ENCODE data around the gene VAV2.
"Not testable (repeated sequence)": the region's sequence is repeated elsewhere in the genome, so short reads cannot be mapped to it uniquely, and the experiment has no call there.

VAV2 gene

DNA sequence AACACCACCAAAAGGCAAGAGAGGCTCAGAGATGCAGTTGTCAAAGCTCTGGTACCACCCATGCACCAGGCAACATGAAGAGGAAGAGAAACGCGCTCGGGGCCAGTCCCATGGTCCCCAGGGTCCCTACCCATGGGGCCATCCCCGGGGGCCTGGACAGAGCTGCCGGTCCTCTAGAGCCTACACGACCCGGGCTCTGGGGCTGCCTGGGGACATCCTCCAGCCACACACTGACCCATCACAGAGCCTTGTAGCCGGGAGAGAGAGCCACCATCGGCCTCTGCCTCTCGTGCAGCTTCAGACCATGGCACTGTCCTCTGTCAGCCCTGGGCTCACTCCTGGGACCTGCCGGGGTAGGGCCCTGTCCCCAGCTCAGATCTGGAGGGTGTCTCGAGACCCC lies 23.7 kb downstream of the VAV2 start:
- DNase-seq: no peak

DNA sequence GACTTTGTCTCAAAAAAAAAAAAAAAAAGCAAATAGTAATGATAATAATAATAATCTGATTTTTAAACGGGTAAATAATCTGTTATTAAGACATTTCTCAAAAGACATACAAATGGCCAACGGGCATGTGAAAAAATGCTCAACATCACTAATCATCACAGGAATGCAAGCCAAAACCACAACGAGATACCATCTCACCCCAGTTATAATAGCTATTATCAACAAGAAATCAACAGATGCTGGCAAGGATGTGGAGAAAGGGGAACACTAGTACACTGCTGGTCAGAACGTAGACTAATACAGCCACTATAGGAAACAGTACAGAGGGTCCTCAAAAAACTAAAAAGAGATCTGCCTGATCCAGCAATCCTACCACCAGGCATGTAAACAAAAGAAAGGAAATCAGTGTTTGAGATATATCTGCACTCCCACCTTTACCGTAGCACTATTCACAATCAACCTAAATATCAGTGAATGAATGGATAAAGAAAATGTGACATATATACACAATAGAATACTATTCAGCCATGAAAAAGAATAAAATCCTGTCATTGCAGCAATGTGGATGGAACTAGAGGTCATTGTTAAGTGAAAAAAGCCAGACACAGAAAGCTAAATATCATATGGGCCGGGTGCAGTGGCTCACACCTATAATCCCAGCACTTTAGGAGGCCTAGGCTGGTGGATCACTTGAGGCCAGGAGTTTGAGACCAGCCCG lies 24.9 kb downstream of the VAV2 start:
- no peak for DNase-seq

DNA sequence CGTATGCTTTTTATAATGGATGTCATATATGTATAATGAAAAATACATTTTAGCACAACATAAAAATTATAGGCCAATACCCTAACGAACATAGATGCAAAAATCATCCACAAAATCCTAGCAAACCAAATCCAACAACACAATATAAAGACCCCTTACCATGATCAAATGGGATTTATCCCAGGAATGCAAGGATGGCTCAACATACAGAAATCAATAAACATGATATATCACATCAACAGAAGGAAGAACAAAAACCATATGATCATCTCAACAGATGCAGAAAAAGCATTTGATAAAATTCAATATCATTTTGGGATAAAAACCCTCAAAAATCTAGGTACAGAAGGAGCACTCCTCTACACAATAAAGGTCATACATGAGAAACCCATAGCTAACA lies 27.7 kb downstream of the VAV2 start:
- no peak for DNase-seq

DNA sequence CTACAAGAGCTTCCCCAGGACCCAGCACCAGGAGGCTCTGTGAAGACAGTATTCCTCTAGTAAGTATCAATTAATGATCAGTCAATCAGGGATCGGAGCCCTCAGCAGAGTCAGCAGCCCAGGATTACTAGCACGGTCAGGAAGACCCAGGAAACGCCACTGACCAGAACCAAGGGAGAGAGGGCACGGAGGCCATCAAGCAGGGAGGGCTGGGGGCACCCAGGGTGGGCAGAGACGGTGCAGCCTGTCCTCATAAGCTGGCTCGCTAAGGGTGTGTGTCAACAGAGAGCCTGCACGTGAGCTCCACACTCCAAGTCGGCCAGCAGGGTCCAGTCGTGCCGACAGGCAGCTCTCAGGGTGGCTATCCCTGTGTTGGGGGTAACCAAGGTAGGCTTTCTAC lies 29.0 kb downstream of the VAV2 start:
- DNase-seq: no peak

DNA sequence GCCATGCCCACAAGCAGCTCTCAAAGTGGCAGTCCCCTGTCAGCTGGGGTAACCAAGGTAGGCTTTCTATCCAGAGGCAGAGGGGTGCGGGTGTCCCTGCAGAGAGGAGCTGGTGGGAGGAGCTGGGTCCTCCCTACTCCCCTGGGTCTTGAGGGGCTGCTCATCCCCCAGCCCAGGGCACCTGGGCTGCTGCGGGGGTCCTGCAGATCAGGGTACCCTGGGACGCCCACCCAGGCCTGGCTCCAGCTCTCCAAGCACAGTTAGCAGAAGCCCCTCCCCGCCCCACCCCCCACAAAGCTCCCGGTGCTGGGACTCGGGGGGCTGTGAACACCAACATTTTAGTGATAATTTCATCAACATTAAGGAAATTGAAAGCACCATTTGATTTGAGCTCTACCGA lies 29.8 kb downstream of the VAV2 start:
- DNase-seq: no peak

DNA sequence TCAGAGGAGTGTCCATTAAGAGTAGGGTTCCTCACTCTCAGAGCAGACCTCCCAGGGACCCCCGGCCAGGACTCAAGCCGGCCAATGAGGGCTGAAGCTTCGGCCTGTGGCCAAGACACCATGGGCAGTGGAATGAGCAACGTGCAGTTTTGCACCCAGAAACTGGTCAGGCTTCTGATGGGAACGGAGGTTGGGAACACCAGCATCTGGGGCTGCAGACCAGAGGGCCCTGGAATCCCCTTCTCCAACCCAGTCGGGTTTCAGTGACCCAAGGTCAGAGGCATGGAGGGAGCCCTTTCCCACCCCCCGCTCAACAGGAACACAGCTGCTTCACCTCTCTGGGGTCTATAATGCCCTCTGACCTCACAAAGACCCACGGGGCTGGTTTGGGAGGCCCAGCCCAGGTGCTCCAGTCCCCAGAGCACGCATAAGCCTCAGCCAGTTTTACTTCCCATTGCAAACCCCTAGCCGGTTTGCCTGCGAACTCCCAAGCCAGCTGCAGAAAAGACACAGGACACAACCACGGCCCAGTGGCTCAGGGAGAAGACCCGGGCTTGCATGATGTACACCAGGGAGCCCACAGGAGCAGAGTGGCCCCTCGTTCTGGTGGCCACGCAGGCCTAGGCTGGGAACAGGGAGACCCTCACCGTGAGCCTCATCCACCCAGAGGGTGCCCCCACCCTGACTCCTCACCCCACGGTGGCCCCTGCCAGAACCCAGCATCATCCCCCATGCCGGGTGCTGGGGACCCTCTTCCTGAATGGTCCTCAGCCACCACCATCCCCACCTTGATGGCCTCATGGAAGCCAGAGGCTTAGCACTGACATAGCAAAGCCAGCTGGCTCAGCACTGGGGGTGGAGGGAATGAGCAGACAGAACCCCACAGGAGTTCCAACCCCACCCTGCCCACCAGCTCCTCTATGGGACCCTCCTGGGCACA lies 30.6 kb downstream of the VAV2 start:
- no peak for DNase-seq

DNA sequence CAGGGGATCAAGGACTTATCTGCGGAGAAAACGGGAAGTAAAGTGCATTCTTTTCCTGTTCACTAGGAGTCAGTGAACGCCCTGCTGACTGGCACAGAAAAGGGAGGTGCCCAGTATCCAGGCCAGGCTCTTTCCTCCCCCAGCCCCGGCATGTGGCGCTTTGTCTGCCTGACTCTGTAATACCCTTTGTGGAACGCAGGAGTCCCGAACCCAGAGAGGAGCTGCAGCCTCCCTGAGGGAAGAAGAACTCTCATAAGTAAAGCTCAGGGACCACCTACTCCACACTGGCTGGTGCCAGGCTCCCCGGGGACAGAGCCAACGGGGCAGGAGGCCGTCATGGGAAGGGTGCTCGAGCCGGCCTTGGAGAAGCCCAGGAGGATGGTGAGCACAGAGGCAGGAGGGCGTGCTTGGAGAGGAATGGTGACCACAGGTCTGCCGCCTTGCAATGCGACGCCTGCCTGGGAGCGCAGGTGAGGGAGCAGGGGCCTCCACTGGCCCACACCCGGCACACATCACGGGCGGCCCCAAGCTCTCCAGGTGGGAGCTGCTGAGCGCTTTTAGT lies 31.5 kb downstream of the VAV2 start:
- peak; percentile 63 for DNase-seq

DNA sequence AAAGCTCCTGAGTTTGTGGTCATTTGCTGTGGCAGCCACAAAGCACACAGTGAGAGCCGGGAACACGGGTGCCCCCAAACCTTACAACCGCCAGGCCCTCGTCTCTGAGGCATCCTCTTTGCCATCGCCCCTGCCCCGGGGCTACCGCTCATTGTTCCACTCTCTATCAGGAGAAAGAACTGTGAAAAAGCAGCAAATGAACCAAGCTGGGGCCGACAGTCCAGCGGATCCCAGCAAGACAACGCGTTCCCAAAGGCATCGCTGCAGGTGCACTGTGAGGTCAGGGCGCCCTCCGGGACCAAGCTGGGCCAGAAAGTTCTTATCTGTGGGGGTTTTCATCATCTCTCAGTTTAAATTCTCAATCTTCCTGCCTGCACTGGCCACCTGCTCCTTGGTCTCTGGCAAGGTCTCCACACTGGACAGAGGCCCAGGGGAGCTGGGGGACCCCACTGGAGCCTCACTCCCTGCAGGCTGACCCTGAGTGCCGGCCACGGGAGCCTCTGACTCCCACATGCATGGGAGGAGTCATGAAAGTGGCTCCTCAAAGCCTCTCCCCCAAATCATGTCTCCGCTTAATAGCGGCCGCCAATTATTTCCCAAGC lies 32.1 kb downstream of the VAV2 start:
- no peak for DNase-seq

DNA sequence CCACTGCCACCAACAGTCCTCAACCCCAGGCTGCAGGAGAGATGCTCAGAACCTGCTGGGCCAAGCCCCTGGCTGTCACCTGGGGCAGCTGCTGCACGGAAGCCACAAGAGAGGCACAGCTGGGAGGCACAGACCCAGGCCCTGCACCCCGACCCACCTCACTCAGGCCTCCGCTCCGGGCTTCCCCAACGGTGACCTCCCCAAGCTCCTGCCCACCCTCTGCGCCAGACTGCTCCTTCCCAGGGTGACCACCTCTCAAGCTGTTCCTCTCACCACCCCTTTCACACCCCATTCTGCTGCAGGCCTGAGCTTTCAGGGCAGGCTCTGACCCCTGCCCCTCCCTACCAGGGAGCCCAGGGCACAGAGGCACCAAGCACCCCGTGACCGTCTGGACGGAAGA lies 33.0 kb downstream of the VAV2 start:
- DNase-seq: no peak

DNA sequence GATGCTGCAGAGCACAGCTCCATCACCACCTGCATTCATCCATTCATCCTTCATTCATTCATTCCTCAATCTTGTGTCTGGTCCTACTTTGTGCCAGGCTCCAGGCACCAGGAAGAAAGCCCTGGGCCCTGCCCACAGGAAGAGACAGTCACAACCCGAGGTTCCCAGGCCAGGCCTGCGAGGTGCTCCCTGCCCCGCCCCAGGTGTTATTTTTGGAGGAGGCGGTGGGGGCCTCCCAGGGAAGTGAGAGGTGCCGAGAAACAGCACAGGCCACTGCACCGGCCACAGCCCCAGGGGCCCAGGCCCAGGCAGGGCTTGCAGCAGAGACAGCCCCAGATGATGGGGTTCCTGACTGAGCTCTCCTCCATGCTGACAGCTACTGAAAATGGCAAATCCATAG lies 33.4 kb downstream of the VAV2 start:
- no peak for DNase-seq

DNA sequence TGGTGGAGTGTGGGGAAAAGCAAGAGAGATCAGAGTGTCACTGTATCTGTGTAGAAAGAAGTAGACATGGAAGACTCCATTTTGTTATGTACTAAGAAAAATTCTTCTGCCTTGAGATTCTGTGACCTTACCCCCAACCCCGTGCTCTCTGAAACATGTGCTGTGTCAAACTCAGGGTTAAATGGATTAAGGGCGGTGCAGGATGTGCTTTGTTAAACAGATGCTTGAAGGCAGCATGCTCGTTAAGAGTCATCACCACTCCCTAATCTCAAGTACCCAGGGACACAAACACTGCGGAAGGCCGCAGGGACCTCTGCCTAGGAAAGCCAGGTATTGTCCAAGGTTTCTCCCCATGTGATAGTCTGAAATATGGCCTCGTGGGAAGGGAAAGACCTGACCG lies 34.4 kb downstream of the VAV2 start:
- DNase-seq: not testable (repeated sequence)

DNA sequence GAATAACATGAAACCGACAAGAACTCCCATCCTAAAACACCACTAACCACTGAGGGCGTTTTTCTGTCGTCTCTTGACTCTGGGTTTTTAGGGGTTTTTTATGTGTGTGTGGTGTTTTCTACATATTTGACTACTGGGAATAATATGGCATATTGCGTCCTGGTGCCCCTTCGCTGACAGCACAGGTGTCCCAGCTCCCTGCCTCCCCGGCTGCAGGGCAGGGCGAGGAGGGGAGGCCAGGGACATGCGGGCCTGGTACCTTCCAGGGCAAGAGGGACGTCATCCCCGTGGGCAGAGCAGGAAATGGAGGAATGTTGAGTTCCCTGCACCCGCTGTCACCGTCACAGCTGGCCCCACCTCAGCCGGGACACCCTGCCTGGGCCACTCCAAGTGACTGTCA lies 34.8 kb downstream of the VAV2 start:
- DNase-seq: no peak

DNA sequence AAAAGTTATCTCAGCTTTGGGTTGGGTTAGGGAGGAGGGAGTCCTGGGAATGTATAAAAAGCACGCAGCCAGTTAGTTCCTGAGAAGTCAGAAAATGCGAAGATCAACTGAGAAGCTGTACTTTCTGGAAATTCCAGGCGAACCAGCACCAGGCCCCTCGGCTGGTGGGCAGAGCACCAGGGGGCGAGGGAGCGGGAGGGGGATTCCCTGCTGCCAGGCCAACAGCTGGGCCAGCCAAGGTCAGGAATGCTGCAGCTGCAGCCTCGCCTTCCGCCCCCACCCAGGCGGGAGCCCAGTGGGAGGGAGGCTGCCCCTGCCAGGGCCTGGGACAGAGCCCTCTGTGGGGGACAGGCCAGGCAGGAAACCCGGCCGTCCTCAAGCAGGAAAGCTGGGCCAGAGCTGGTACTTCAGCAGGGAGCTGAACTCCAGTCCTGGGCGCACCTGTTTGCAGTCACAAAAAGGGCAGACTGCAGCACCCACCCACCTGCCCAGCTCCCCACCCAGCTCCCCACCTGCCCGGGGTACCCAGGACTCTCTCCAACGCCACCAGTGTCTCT lies 35.5 kb downstream of the VAV2 start:
- no peak for DNase-seq

DNA sequence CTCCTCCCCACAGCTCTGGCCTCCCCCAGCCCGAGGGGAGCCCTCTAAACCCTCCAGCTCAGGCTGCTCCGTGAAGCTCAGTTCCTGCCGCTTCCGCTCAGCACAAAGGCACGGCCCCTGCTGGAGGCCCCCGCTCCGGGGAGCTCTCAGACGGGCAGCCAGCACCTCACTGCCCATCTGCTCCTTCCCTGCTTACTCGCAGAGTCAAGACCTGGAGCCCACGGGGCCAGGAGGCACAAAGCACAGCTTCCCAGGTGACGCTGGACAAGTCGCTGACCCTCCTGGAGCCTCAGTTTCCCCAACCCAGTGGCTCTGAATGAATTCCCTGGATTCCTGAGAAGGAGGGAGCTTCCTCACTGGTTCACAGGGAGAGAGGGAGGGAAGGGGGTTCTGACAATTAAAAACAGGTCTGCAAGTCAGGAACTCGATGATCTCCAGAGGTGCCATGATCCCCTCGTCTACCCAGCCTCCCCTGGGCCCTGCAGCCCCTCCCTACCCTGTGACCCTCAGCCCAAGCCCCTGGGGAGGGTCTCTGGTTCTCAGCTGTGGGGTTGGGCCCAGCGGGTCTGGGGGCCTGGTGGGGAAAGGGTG lies 36.2 kb downstream of the VAV2 start:
- DNase-seq: peak; percentile 82

DNA sequence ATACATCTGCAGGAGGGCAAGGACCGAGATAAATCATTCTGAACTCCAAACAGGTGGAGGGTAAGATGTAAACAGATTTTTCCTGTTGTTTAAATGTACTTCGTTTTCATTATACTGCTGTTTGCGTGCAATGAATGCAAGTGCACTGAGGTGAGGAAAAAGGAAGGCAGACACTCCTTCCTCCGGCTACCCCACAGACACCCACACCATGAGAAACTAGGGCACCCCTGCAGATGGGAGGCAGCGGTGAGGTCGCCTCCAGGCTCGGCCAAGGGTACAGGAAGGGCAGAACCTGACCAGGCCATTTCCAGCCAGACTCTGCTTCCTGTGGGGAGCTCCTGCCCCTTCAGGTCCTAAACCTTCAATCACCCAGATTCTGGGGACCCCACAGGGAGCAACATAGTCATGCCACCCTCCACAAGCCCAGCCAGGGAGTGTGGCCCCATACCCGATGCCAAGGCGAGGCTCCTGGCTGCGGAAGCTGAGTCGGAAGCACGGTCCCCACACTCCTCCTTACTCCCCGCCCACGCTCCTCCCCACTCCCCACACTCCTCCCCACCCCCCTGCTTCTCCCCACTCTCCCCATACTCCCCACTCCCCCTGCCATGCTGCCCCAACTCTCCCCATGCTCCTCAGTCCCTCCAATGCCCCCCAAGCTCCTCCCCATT lies 37.1 kb downstream of the VAV2 start:
- no peak for DNase-seq

DNA sequence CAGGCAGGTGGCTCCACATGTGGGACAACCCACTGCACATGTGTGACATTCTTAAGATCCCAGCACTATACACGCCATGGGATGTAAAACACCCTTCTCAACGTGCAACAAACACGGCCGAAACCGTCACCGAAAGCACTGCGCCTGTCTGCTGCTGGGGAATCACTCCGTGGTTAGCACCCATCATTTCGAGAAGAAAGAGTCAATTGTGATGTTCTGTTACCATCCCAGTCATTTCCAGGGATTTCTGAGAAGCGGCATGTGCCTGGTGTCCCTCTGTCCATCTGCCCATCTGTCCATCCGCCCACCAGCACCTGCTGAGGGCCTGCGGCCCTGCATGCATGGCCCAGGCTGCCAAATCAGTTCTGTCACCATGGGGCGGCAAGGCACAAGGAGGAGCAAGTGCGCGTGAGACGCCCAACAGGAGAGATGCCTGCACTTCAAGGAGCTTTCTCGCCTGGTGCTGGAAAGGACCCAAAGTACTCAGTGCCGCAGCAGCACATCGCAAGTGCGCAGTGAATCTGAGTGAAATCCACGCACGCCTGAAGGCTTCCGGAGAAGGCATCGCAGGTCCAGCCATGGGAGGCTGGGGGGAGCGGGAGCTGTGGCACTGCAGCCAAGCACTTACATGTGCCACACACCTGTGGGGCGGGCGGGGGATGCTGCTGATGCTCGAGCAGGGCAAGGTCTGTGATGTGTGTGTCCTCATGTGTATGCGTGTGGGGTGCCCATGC lies 38.0 kb downstream of the VAV2 start:
- DNase-seq: no peak

DNA sequence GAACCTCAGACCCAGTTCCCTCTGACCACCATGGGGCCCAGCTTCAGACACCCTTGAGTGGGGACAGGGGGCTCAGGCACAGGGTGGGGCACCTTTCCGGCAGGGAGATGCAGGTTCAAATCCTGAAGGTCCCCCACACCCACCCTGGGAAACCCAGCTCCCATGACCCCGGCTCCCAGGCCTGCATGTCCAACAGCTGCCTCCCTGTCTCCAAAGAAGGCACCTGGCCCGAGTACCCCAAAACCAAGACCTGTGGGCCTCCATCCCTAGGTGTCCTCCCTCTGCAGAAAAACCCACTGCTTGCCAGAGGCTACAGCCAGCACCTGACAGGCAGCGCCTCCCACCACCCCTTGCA lies 38.5 kb downstream of the VAV2 start:
- DNase-seq: no peak

DNA sequence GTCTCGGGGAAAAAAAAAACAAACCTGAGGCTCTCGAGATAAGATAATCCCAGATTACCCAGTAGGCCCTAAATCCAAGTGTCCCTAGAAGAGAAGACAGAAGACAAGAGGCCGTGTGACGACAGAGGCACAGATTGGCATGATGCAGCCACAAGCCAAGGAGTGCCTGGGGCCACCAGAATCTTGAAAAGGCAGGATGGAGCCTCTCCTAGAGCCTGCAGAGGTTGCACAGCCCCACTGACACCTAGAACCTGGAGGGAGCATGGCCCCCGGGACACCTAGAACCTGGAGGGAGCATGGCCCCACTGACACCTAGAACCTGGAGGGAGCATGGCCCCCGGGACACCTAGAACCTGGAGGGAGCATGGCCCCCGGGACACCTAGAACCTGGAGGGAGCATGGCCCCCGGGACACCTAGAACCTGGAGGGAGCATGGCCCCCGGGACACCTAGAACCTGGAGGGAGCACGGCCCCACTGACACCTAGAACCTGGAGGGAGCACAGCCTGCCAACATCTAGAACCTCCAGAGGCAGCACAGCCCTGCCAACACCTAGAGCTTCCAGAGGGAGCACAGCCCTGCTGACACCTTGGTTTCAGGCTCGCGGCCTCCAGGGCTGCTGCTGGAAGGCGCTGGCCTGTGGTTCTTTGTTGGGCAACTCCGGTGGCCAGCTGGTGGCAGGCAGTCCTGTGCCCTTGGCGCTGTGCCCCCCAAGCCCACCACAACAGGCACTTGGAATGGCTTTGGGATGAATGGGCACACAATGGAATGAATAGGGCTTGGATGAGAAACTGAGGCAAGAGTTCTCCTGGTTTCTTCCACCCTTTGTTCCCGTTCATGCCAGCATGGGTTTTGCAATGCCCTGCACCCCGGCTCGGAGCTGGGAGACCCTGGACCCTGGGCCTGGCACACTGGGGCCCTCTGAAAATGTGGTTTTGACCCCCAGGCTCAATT lies 39.2 kb downstream of the VAV2 start:
- no peak for DNase-seq

DNA sequence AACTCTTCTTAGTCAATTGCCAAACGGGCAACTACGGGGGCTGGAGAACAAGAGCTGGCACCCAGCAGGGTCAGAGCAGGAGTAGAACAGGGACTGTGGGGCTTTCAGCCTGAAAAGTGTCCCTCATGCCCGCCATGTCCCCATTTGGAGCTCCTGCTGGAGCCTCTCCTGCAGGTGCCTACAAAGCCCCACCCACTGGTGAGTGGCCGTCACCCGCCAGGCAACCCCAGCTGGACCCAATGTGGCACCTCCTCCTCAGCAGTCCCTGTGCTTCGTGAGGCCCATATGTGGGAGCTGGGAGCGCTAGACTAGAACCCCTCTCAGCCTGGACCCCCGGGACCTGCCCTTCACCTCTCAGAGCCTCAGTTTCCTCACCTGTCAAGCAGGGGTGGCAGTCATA lies 40.9 kb downstream of the VAV2 start:
- no peak for DNase-seq

DNA sequence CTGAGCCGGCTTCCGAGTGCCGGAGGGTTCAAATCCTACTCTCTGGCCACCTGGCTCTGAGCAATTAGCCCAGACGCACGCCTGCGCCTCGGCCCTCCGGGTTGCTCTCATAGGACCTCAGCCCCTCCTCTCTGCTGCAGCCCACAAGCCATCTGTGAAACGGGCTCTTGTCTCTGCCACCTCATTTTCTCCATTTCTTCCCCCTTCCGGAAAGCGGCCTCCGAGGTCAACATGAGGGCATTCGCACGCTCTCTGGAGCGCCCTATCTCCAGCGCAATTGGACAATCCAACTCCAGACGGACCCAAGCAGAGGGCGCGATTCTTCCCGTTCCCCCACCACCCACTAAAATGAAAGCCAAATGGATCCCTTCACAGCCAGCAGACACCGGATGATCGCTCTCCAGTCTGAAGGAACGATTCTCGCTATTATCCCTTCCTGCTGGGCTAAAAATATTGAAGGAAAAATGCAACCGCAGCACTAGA lies 41.5 kb downstream of the VAV2 start:
- DNase-seq: peak; percentile 77

Data from eye (tissue), 1 donor.